ENCODE data around the gene PROSER1. TPM values are rescaled to one million over a fixed set of nuclear protein-coding genes. Genes with fewer than 3 reads are reported as not detected.
"Not testable (repeated sequence)": the region's sequence is repeated elsewhere in the genome, so short reads cannot be mapped to it uniquely, and the experiment has no call there.

PROSER1 gene
- total RNA-seq, result 7.7 and 9.4 TPM in 2 replicates

GRCh38 chr13:39037880-39038568 is at the start of gene PROSER1, which contains the start of gene NHLRC3:
Gene PROSER1, minus strand, starts transcription at chr13:39038089. Its CDS starts 847 bp downstream, at chr13:39037242.
Gene NHLRC3, plus strand, starts transcription at chr13:39038456. Its CDS starts 184 bp downstream, at chr13:39038640.
- peak; percentile 80 to 89 for DNase-seq (ENCODE audit: low read depth in 2 of 2)

- DNase-seq (ENCODE audit: low read depth in 2 of 2), result not testable (repeated sequence)
These were observed 48.5 kb upstream of the PROSER1 start for GRCh38 chr13:39086251-39086945.

GRCh38 chr13:39073983-39074382 is 36.1 kb upstream of the PROSER1 start:
- DNase-seq (ENCODE audit: low read depth in 2 of 2), result no peak

- no peak for DNase-seq (ENCODE audit: low read depth in 2 of 2)
These were observed 35.0 kb upstream of the PROSER1 start for GRCh38 chr13:39072842-39073241.

- no peak for DNase-seq (ENCODE audit: low read depth in 2 of 2)
These were observed 24.1 kb upstream of the PROSER1 start for GRCh38 chr13:39062004-39062403.

GRCh38 chr13:39058040-39058439 is 20.2 kb upstream of the PROSER1 start:
- DNase-seq (ENCODE audit: low read depth in 2 of 2), result no peak

GRCh38 chr13:39056018-39056417 is 18.1 kb upstream of the PROSER1 start:
- DNase-seq (ENCODE audit: low read depth in 2 of 2), result no peak

- DNase-seq (ENCODE audit: low read depth in 2 of 2), result no peak
These were observed 16.2 kb upstream of the PROSER1 start for GRCh38 chr13:39054112-39054511.

GRCh38 chr13:39052944-39053343 is 15.1 kb upstream of the PROSER1 start:
- DNase-seq (ENCODE audit: low read depth in 2 of 2), result no peak

GRCh38 chr13:39051157-39051556 is 13.3 kb upstream of the PROSER1 start:
- DNase-seq (ENCODE audit: low read depth in 2 of 2), result peak; percentile 18 to 57

GRCh38 chr13:39049274-39049673 is 11.4 kb upstream of the PROSER1 start:
- DNase-seq (ENCODE audit: low read depth in 2 of 2), result no peak

GRCh38 chr13:39048806-39049205 is 10.9 kb upstream of the PROSER1 start:
- DNase-seq (ENCODE audit: low read depth in 2 of 2), result no peak

GRCh38 chr13:39047560-39047959 is 9.7 kb upstream of the PROSER1 start:
- DNase-seq (ENCODE audit: low read depth in 2 of 2), result no peak

GRCh38 chr13:39044536-39044935 is 6.6 kb upstream of the PROSER1 start:
- no peak for DNase-seq (ENCODE audit: low read depth in 2 of 2)

- no peak for DNase-seq (ENCODE audit: low read depth in 2 of 2)
These were observed 2.3 kb upstream of the PROSER1 start for GRCh38 chr13:39040206-39040605.

- DNase-seq (ENCODE audit: low read depth in 2 of 2), result no peak
These were observed 1.2 kb upstream of the PROSER1 start for GRCh38 chr13:39039041-39039440.

- DNase-seq (ENCODE audit: low read depth in 2 of 2), result no peak
These were observed 711 bp upstream of the PROSER1 start for GRCh38 chr13:39038569-39039030.

GRCh38 chr13:39037410-39037879 is 444 bp downstream of the PROSER1 start:
- peak in 1 of 2 donors; percentile 10 for DNase-seq (ENCODE audit: low read depth in 2 of 2)

- DNase-seq (ENCODE audit: low read depth in 2 of 2), result peak; percentile 17 to 55
These were observed 1.7 kb downstream of the PROSER1 start for GRCh38 chr13:39036212-39036611.

- DNase-seq (ENCODE audit: low read depth in 2 of 2), result no peak
These were observed 2.1 kb downstream of the PROSER1 start for GRCh38 chr13:39035799-39036198.

GRCh38 chr13:39035204-39035603 is 2.7 kb downstream of the PROSER1 start:
- DNase-seq (ENCODE audit: low read depth in 2 of 2), result no peak

GRCh38 chr13:39034085-39034484 is 3.8 kb downstream of the PROSER1 start:
- DNase-seq (ENCODE audit: low read depth in 2 of 2), result no peak

- no peak for DNase-seq (ENCODE audit: low read depth in 2 of 2)
These were observed 5.7 kb downstream of the PROSER1 start for GRCh38 chr13:39032150-39032549.
